Endothelial cell of umbilical vein (primary cell): ENCODE results near the gene CHRND. TPM values are rescaled to one million over a fixed set of nuclear protein-coding genes. Genes with fewer than 3 reads are reported as not detected.

ENCODE experiments used
- BruUV-seq: library from RNA; stranded (reverse); fragments of 400-500 nt; replicated peaks from 2 replicates; lab custom pipeline; 2021; lab: Mats Ljungman, UMichigan
- CTCF ChIA-PET: fragments of 300-600, 350-600 bp; sonication (Branson Sonifier 250); formaldehyde crosslinking; loops from one replicate; lab custom pipeline; 2021; ENCODE audit warnings: antibody characterized with exemption, inconsistent platforms; lab: Charles Lee
- POLR2A ChIA-PET: fragments of 300-600, 350-600 bp; sonication (Branson Sonifier 250); formaldehyde crosslinking; loops from one replicate; lab custom pipeline; 2021; ENCODE audit warnings: antibody characterized with exemption, inconsistent platforms; lab: Charles Lee
- DNase-seq: peaks from one replicate; pipeline ENCODE4 v3.0.0-alpha.2; 2011; ENCODE audit warnings: low read depth, low spot score
- FAIRE-seq: peaks from 2 replicates; lab custom pipeline; 2011; peaks lifted over from hg19 to GRCh38; lab: Jason Lieb, UNC
- H2AFZ ChIP-seq: 2 replicates; pipeline ENCODE4 v1.6.0; 2012; ENCODE audit warnings: low read depth, low read length, control low read depth, inconsistent platforms
- H3K27ac ChIP-seq: 2 replicates; pipeline ENCODE4 v1.5.1; 2011; ENCODE audit warnings: low read depth, mild to moderate bottlenecking, control low read depth, low read length, moderate library complexity; ENCODE audit not compliant: insufficient read depth
- H3K27me3 ChIP-seq, 2 experiments: 2 replicates each; pipeline versions ENCODE4 v1.6.0 to v1.6.1; 2011; ENCODE audit warnings: low read length in 2 of 2, mixed read lengths in 1 of 2; ENCODE audit not compliant: control insufficient read depth in 2 of 2, insufficient read depth in 2 of 2
- H3K36me3 ChIP-seq, 2 experiments: 2 replicates in 1 of 2; 3 replicates in 1 of 2; pipeline ENCODE4 v1.5.1; 2011; ENCODE audit warnings: low read length in 2 of 2, mild to moderate bottlenecking in 1 of 2, moderate library complexity in 1 of 2; ENCODE audit not compliant: control insufficient read depth in 2 of 2, insufficient read depth in 2 of 2; ENCODE audit errors: extremely low read depth in 1 of 2
- H3K4me1 ChIP-seq: 3 replicates; pipeline ENCODE4 v1.5.1; 2011; ENCODE audit warnings: mild to moderate bottlenecking, low read length; ENCODE audit not compliant: control insufficient read depth, insufficient read depth; ENCODE audit errors: extremely low read depth
- H3K4me2 ChIP-seq: 2 replicates; pipeline ENCODE4 v1.6.1; 2011; ENCODE audit warnings: low read length, control low read depth, mixed read lengths; ENCODE audit not compliant: insufficient read depth
- H3K4me3 ChIP-seq, 3 experiments: fragments of 200-600 bp in 1 of 3; sonication (generic), shearing (Covaris generic) in 1 of 3; replicated peaks in 1 of 3; 2 replicates each; pipeline ENCODE4 v1.5.1; 2011 to 2016; ENCODE audit warnings: control low read depth in 3 of 3, low read length in 3 of 3, mild to moderate bottlenecking in 2 of 3, inconsistent platforms in 1 of 3, low read depth in 1 of 3, moderate library complexity in 1 of 3; ENCODE audit not compliant: insufficient read depth in 1 of 3
- H3K79me2 ChIP-seq: 2 replicates; pipeline ENCODE4 v1.6.0; 2012; ENCODE audit warnings: low read length, inconsistent platforms; ENCODE audit not compliant: control insufficient read depth, insufficient read depth
- H3K9ac ChIP-seq: replicated peaks from 2 replicates; pipeline ENCODE3; 2011; ENCODE audit warnings: low read length, control low read depth; ENCODE audit not compliant: insufficient read depth; ENCODE audit errors: extremely low read depth
- H3K9me1 ChIP-seq: replicated peaks from 3 replicates; pipeline ENCODE4 v1.6.0; 2011; ENCODE audit warnings: mild to moderate bottlenecking, low read length; ENCODE audit not compliant: control insufficient read depth, insufficient read depth; ENCODE audit errors: extremely low read depth
- H3K9me3 ChIP-seq: replicated peaks from 2 replicates; pipeline ENCODE4 v1.5.1; 2012; ENCODE audit warnings: low read length, inconsistent platforms; ENCODE audit not compliant: control insufficient read depth, insufficient read depth
- H4K20me1 ChIP-seq: replicated peaks from 2 replicates; pipeline ENCODE3; 2011; ENCODE audit warnings: mild to moderate bottlenecking, low read length; ENCODE audit not compliant: control insufficient read depth, insufficient read depth; ENCODE audit errors: extremely low read depth
- EZH2 ChIP-seq: IDR thresholded peaks from 2 replicates; pipeline ENCODE4 v1.6.1; 2012; ENCODE audit warnings: borderline replicate concordance, low read depth, mild to moderate bottlenecking, moderate library complexity, low read length, inconsistent platforms; ENCODE audit not compliant: severe bottlenecking
- FOS ChIP-seq: IDR thresholded peaks from 2 replicates; pipeline ENCODE4 v1.6.1; 2011; ENCODE audit warnings: mild to moderate bottlenecking, low read length, moderate library complexity, borderline replicate concordance; ENCODE audit not compliant: insufficient read depth
- GATA2 ChIP-seq: IDR thresholded peaks from 2 replicates; pipeline ENCODE4 v1.7.0; 2011; ENCODE audit warnings: low read depth, mild to moderate bottlenecking, moderate library complexity, mixed read lengths, low read length; ENCODE audit not compliant: insufficient read length, insufficient read depth
- JUN ChIP-seq: IDR thresholded peaks from 2 replicates; pipeline ENCODE4 v1.6.1; 2011; ENCODE audit warnings: borderline replicate concordance, low read depth; ENCODE audit not compliant: insufficient read length, insufficient read depth
- MYC ChIP-seq: IDR thresholded peaks from one replicate; pipeline ENCODE4 v1.6.1; 2011; ENCODE audit warnings: mild to moderate bottlenecking, low read depth, low read length
- POLR2A ChIP-seq: IDR thresholded peaks from 2 replicates; pipeline ENCODE4 v1.6.1; 2012; ENCODE audit warnings: low read depth, mild to moderate bottlenecking, control low read depth, low read length
- POLR2AphosphoS5 ChIP-seq: IDR thresholded peaks from 2 replicates; pipeline ENCODE4 v1.6.1; 2012; ENCODE audit warnings: low read depth, mild to moderate bottlenecking, control low read depth, low read length, moderate library complexity; ENCODE audit not compliant: insufficient read depth
- dilution Hi-C: fragments of 300-500 bp; cut with MboI; formaldehyde crosslinking; loops from one replicate; pipeline ENCODE4 v1.15.0; 2019; ENCODE audit warnings: low sequenced_read_pairs; ENCODE audit not compliant: extremely low pct_ligation_motif_present
- intact Hi-C: fragments of 100-400 bp; cut with micrococcal nuclease; formaldehyde crosslinking; loops from one replicate; pipeline ENCODE4 v1.10.0; 2022
- polyA plus RNA-seq, 4 experiments: library from polyadenylated mRNA; depleted of rRNA in 3 of 4; stranded (reverse) in 3 of 4; unstranded in 1 of 4; fragments of >200 nt; gene quantifications; 2 replicates each; pipeline versions ENCODE4 v1.2.1 to v1.2.3, GENCODE V29; 2011 to 2012; ENCODE audit warnings: missing spikeins in 1 of 4
- total RNA-seq: library from RNA; stranded (reverse); gene quantifications from 2 replicates; pipeline ENCODE4 v1.2.3, GENCODE V29; 2021
- TF ChIP-seq, protein P1 (sequence below), 2 donors: IDR thresholded peaks; 1 replicate in 1 of 2; 2 replicates in 1 of 2; pipeline ENCODE4 v1.5.1; 2011; ENCODE audit warnings: low read length in 2 of 2, mild to moderate bottlenecking in 2 of 2, moderate library complexity in 2 of 2, control low read depth in 1 of 2, inconsistent platforms in 1 of 2, low read depth in 1 of 2; ENCODE audit not compliant: insufficient read depth in 1 of 2; ENCODE audit errors: extremely low read depth in 1 of 2

The CHRND gene
- total and polyA plus RNA-seq, 2 donors (not counting 3 experiments of a cell fraction or from before 2014, with no cell fraction given), result not detected

DNA sequence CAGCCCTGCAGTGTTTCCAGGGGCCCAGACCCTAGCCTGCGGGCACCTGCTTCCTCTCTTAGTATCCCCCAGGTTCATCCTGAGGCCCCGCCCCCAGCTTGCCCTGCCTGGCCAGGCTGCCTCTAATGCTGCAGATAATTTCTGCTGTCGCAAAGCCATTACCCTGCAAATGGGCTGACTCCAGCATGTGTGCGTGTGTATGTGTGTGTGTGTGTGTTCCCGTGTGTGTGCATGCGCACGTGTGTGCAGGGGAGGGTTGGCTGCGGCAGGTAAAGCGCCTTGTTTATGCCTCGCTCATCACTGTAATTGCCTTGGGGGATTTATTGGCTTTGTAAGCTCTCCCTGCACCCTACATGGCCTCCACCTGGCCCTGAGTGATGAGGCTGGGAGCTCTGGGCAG is 13.4 kb upstream of the CHRND start:
- no peak for FAIRE-seq
- POLR2A ChIA-PET, result no interaction called here

DNA sequence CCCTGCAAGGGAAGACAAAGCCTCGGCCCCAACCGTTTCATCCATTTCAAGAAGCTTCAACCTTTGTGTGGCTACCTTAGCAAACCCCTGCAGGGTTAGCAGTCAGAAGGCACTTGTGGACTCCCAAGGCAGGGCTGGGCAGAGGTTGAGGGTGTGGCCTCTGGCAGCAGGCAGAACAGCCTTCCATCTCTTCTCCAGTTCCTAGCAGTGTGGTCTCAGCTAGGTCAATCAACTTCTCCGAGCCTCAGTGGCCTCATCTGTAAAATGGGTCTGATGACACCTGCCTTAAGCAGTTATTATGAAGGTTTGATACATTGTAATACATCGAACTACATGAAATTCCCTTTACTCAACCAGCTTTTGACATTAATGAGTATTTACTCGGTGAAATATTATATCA is 12.6 kb upstream of the CHRND start:
- DNase-seq, result no peak
- Histone ChIP-seq H3K9me1 (no peaks in the 10 kb centered on the region), H4K20me1 (no peaks in the 10 kb centered on the region), H3K27me3 (peaks cover 2 to 3% of the 10 kb centered on the region in 2 experiments), H3K27ac (no peak overlapping the region), H3K9me3 (no peaks in the 10 kb centered on the region), H3K36me3 (no peaks in the 10 kb centered on the region), H3K4me3 (no peak overlapping the region), H2AFZ (no peak overlapping the region), H3K9ac (no peak overlapping the region), H3K79me2 (no peaks in the 10 kb centered on the region), H3K4me2 (no peak overlapping the region), H3K4me1 (no peaks in the 10 kb centered on the region)
- ChIA-PET CTCF (interaction anchor here (1.9 kb wide), 1 partner anchor 9 kb away, joined by 6 read pairs; no protein-coding TSS in a partner anchor), POLR2A (no interaction called here)
- no peak for TF ChIP-seq EZH2
- TF ChIP-seq GATA2, result no peak
- dilution Hi-C loops (no loop called here), intact Hi-C loops (no loop called here)
- no peak for FAIRE-seq
- no TSS peak for BruUV-seq

More for the DNA sequence above, 13.4 kb upstream of the CHRND start:
- TF ChIP-seq POLR2A (no peak), MYC (no peak), FOS (no peak), GATA2 (no peak), POLR2AphosphoS5 (no peak), JUN (no peak)
- TF ChIP-seq, protein P1, sequence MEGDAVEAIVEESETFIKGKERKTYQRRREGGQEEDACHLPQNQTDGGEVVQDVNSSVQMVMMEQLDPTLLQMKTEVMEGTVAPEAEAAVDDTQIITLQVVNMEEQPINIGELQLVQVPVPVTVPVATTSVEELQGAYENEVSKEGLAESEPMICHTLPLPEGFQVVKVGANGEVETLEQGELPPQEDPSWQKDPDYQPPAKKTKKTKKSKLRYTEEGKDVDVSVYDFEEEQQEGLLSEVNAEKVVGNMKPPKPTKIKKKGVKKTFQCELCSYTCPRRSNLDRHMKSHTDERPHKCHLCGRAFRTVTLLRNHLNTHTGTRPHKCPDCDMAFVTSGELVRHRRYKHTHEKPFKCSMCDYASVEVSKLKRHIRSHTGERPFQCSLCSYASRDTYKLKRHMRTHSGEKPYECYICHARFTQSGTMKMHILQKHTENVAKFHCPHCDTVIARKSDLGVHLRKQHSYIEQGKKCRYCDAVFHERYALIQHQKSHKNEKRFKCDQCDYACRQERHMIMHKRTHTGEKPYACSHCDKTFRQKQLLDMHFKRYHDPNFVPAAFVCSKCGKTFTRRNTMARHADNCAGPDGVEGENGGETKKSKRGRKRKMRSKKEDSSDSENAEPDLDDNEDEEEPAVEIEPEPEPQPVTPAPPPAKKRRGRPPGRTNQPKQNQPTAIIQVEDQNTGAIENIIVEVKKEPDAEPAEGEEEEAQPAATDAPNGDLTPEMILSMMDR (IDR thresholded peaks at IDR 0.05; ENCODE audit: extremely low read depth in 1 of 2, insufficient read depth in 1 of 2, low read depth in 1 of 2, low read length in 2 of 2), result no peak
- H3K27me3 ChIP-seq, result peaks cover 2 to 4% of the 10 kb centered on the region in 2 experiments
- H3K4me1 ChIP-seq, result no peaks in the 10 kb centered on the region
- no peak overlapping the region for H3K4me2 ChIP-seq
- CTCF ChIA-PET, result interaction anchor here (1.9 kb wide), 1 partner anchor 10 kb away, joined by 6 read pairs; no protein-coding TSS in a partner anchor
- intact Hi-C loops, result no loop called here
- dilution Hi-C loops, result no loop called here
- no peak overlapping the region for H2AFZ ChIP-seq
- H3K36me3 ChIP-seq, result no peaks in the 10 kb centered on the region
- no peaks in the 10 kb centered on the region for H4K20me1 ChIP-seq
- no peaks in the 10 kb centered on the region for H3K9me1 ChIP-seq
- BruUV-seq, result no TSS peak
- H3K9me3 ChIP-seq, result no peaks in the 10 kb centered on the region
- H3K4me3 ChIP-seq, result no peak overlapping the region
- DNase-seq, result no peak
- no peaks in the 10 kb centered on the region for H3K79me2 ChIP-seq
- no peak overlapping the region for H3K9ac ChIP-seq
- H3K27ac ChIP-seq, result no peak overlapping the region
